HG03039 (cell line): Measurements from ENCODE around the gene SRPK3.
"Not testable (repeated sequence)": the region's sequence is repeated elsewhere in the genome, so short reads cannot be mapped to it uniquely, and the experiment has no call there.

Source experiments
- ATAC-seq: cut with Tn5 transposase; IDR thresholded peaks from one replicate; pipeline ENCODE4 v1.9.1; 2021; ENCODE audit warnings: mild to moderate bottlenecking, moderate library complexity; ENCODE audit not compliant: unreplicated experiment

The SRPK3 gene

DNA sequence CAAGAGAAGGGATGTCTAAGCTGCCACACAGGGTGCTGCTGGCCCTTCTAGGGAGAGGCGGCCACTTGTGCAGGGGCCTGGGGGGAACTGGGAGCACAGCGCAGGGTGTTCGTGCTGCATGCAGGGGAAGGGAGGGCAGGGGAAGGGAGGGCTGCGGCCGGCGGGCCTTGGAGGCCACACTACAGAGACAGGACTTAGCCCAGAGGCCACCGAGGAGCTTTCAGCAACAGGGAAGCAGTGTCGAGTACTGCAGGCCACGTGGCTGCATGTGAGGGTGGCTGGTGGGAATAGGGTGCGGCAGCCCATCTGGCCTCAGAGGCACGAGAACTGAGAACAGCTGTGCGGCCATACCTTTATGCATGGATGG lies 35.8 kb upstream of the SRPK3 start:
- not testable (repeated sequence) for ATAC-seq

DNA sequence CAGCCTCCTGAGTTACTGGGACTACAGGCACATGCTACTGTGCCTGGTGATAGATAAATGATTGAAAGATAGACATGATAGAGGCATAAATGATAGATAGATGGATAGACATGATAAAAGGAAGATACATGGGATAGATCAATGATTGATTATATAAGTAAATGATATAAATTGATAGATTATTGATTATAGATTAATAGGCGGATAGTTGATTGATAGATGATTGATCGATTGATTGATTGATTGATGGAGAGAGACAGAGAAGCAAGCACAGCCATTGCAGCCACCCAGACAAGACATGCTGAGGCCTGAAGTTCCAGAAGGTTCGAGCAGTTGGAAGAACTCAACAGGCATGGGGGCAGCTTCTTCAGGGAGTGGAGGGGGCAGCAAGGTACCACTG lies 34.5 kb upstream of the SRPK3 start:
- ATAC-seq: no peak

DNA sequence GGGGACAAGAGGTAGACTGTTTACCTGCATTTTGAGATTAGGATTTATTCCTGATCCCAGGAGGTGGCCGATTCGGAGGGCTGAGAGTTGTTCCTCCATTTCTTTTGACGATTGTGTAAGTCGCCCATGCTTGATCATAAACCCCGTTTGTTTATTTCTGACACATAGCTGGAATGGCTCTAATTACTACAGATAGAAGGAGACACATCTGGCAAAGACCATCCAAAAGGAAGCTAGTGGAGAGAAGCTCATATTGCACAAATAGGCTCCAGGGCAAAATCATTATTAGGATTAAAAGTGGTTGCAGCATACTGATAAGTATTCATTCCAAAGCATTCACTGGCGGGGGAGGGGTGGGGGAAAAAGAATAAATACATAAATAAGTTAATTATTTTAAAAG lies 33.9 kb upstream of the SRPK3 start:
- not testable (repeated sequence) for ATAC-seq

DNA sequence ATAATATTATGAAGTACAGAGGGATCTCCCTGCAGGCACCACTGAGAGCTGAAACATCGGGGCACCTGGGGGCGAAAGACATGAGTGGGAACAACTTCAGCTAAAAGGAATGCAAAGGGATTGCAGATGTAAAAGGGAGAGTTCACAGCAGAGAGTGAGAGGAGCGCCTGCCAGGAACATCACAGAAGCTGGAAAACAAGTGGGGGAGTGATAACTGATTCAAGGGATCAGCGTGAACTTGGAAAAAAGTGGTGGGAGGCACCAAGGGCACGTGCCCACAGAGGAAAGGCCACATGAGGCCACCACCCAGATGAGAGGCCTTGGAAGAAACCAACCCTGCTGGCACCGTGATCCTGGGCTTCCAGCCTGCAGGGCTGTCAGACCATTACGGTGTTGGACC lies 31.8 kb upstream of the SRPK3 start:
- ATAC-seq: not testable (repeated sequence)

DNA sequence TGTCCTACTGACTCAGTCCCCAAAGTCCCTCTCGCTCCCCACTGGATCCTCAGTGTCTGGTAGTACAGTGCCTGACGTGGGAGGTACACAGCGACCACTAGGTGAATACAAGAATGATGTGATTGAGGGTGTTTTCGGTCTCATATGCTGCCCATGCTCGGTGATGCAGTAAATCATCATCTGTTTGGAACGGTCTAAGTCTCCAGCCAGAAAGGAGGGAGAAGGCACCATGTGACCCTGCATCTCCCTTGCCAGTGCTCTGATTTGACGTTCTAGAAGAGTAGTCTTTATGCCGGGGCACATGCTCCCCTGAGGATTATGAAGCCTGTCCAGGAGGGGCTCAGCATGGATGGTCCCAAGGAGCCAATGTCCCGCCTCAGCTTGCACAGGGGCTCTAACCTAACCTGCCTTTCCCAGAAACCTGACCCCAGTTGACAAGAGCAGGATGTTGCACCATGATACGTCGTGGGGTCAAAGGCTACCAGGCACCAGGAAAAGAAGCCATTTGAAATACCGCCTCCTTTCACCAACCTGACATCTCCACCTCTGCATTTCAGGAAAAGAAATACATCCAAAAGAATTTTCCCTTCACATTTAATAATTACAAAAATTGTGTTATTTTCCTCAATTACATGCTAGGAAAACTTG lies 30.6 kb upstream of the SRPK3 start:
- ATAC-seq: no peak

DNA sequence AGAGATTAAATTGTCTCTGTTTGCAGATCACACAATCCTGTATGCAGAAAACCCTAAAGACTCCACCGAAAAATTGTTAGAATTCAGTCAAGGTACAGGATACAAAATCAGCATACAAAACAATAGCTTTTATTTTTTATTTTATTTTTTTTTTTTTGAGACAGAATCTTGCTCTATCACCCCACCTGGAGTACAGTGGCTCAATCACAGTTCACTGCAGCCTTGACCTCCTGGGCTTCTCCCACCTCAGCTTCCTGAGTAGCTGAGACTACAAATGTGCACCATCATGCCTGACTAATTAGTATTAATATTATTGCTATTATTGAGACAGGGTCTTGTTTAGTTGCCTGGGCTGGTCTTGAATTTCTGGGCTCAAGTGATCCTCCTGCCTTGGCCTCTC lies 25.7 kb upstream of the SRPK3 start:
- ATAC-seq: no peak

DNA sequence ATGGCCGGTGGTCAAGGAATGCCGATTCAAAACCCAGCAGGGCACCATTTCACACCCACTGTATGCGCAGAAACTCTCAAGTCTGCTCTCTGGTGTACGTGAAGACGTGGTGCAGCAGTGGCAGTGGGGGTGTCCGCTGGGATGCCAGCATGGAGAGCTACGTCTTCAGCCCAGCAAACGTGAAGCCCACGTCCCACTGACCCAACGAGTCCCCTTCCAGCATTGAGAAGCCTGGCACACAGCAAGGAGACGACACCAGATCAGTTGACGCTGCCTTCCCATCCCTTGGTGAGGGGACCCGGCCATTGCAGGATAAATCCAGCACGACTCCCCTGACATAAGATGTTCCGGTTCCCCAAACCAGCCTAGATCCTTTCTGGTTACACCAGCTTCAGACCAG lies 19.0 kb upstream of the SRPK3 start:
- ATAC-seq: no peak

DNA sequence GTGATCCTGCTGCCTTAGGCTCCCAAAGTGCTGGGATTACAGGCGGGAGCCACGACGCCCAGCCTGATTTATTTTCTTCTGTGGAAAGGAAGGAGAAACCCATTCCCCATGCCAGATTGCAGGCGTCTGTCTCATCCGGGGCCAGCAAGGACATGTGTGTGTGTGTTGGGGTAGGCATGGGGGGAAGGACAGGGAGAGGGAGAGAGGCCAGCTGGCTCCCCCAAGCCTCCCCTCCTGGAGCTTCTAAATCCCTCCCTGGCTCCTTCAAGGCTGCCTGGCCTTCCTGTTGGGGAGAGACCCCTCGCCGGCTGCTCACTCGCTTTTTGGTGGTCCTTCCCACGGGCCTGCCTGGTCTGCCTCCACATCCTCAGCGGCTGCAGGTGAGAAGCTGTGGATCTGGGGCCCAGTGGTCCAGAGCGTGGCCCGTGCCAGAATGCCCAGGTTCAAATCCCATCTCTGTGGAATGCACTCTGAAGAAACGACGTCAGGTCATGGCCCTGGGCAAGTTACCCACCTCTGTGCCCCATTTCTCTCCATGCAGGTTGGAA lies 18.1 kb upstream of the SRPK3 start:
- no peak for ATAC-seq

DNA sequence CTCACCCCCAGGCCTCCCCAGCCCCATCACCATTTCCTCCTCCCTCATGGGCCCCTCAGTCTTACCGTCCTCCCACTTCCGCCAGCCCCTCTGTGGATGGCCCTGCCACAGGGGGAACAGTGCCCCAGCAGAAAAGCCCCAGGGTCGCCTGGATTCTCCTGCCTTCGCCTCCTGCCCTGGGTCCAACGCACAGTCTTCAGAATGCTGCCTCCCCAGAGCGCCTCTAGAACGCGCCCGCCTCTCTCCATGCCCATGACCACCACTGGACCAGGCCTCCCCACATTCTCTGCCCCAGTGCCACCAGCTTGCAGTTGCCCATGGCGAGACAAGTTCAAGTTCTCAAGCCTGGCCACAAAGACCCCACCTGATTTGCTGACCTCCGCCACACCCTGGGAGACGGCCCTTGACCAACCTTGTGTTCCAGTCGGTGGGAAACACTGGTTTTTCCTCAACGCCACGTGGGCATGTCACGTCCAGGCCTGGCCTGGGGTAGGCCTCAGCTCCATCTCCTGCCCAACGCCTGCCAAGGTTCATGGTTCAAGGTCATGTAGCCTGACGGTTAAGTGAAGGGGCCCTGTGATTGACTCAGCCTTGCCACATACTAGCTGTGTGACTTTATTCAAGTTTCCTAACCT lies 17.4 kb upstream of the SRPK3 start:
- no peak for ATAC-seq

DNA sequence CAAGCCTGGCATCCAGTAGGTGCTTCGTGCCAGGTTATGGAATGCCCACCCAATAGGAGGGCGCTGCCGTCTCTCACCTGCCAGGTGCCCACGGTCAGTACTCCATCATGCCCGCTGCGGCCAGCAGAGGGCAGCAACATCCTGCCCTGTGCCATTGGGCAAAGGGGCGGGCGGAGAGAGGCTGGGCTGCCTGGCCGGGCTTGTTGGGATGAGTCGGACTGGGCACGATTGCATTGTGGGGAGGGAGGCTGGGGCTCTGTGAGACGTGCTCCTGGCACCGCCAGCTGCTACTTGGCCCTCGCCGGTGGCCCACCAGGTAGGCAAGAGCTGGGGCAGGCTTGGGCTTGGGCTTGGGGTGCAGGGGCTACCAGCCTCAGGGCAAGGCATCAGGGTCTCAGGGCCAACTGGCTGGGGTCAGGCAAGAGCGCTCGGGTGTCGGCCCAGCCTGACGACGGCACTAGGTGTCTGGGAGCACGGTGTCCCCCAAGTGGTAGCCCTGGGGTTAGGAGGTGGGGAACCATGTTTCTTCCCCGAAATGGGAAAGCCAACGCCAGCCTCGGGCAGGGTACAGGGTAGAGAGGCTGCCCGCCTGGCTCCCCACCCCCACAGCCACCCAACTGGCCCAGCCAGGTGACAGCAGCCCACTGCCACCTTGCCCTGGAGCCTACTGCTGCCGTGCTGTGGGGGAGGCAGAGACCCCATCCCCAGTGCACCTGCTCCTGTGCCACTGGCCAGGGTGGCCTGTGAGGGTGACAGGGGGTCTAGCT lies 16.7 kb upstream of the SRPK3 start, which contains the start of gene PLXNB3:
TSS of gene PLXNB3 (plus strand) at position 261 of the 767 bp plus-strand sequence. CDS start 1,287 bp downstream, outside the sequence.
- no peak for ATAC-seq

DNA sequence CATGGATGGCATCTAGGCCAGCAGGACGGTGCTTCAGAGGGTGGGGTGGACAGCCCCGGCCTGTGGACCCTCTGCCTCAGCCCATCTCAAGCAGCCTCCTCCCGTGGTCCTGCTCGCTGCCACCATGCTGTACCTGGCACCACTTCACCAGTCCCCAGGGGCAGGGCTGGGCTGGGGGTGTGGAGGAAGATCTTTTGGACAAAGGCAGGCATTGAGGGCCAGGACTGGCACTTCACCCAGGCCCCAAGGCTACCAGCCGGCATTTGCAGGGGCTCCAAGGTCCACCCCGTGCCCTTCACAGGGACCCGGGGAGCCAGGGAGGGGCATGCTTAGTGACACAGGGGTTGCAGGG lies 16.1 kb upstream of the SRPK3 start:
- ATAC-seq: no peak

DNA sequence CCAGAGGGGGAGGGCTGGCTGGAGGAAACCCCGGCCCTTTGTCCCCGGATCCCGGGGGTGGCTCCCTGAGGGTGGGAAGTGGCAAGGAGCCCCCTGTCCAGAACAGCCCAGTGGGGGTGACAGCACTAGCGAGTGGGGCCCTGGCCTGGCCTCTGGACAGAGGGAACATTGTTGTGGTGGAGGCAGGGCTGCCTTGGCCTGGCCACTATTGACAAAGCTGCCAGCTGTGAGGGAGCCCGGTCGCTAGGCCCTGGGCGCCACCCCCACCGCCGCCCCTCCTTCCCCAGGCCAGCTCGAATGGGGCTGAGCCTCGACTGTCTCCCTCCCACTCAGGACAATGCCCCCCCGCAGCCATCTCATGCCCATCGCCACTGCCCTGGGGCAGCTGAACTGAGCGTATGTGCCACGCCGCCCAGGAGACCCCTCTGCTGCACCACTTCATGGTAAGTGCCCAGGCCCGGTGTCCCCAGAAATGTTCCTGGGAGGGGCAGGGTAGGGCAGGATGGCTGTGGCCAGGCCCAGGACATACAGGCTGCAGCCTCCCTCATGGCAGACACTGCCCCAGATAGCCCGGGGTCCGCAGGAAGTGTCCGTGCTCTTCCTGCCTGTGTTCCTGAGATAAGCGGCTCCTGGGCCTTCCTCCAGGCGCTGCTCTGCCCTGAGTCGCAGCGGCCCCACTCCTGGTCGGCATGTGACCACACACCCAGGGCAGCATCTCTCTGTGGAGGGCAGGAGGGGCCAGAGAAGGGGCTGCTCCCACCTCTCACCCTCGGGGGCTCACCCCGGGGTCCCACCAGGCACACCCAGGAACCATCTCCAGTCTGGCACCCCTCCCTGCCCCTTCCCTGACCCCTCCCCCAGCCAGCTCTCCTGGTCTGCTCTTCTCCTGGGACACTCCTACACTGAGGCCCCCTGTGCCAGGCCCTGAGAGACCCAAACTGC lies 15.4 kb upstream of the SRPK3 start:
- ATAC-seq: no peak

DNA sequence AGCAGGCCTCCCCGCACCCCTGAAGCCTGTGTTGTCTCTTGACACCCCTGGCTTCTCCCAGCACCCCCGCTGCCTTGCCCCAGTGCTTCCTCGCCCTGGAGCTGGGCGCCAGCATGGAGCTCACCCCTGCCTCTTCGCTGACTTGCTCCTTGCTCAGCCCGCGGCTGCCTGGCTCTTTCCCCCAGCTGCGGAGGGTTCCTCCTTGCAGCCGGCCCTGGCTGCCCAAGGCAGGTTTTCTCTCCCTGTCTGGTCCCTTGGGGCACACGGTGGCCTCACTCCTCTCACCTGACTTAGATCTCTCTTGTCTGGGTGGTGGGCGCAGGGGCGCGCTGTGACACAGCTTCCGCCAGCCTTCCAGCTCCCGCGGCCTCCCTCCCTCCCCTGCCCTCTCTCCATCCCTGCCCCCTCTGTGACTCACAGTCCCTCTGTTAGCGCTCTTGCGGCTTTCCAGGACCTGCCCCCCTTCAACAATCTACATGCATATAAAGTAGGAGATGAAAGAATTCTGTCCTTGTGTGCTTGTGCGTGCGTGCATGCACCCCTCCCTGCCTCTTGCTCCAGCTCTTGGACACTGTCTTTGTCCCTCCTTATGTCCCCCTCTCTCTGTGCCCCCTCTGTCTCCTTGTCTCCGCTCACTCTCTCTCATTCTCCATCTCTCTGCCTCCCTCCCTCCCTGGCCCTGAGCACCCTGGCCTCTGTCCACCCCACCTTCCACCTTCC lies 14.6 kb upstream of the SRPK3 start:
- no peak for ATAC-seq

DNA sequence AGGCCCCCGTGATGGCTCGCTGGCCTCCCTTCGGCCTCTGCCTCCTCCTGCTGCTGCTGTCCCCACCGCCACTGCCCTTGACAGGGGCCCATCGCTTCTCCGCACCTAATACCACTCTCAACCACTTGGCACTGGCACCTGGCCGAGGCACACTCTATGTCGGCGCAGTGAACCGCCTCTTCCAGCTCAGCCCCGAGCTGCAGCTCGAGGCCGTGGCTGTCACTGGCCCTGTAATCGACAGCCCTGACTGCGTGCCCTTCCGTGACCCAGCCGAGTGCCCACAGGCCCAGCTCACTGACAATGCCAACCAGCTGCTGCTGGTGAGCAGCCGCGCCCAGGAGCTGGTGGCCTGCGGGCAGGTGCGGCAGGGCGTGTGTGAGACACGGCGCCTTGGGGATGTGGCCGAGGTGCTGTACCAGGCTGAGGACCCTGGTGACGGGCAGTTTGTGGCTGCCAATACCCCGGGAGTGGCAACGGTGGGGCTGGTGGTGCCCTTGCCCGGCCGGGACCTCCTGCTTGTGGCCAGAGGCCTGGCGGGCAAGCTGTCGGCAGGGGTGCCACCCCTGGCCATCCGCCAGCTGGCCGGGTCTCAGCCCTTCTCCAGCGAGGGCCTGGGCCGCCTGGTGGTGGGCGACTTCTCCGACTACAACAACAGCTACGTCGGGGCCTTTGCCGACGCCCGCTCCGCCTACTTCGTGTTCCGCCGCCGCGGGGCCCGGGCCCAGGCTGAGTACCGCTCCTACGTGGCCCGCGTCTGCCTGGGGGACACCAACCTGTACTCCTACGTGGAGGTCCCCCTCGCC lies 13.8 kb upstream of the SRPK3 start:
- no peak for ATAC-seq

DNA sequence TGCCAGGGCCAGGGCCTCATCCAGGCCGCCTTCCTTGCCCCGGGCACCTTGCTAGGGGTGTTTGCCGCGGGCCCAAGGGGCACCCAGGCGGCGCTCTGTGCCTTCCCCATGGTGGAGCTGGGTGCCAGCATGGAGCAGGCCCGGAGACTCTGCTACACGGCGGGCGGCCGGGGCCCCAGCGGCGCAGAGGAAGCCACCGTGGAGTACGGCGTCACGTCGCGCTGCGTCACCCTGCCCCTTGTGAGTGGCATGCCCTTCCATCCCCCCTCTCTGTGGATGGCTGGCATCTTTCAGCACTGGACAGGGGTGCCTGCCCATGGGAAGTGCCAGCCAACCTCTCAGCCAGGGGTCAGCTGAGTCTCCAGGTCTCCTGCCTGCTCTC lies 13.2 kb upstream of the SRPK3 start:
- no peak for ATAC-seq

DNA sequence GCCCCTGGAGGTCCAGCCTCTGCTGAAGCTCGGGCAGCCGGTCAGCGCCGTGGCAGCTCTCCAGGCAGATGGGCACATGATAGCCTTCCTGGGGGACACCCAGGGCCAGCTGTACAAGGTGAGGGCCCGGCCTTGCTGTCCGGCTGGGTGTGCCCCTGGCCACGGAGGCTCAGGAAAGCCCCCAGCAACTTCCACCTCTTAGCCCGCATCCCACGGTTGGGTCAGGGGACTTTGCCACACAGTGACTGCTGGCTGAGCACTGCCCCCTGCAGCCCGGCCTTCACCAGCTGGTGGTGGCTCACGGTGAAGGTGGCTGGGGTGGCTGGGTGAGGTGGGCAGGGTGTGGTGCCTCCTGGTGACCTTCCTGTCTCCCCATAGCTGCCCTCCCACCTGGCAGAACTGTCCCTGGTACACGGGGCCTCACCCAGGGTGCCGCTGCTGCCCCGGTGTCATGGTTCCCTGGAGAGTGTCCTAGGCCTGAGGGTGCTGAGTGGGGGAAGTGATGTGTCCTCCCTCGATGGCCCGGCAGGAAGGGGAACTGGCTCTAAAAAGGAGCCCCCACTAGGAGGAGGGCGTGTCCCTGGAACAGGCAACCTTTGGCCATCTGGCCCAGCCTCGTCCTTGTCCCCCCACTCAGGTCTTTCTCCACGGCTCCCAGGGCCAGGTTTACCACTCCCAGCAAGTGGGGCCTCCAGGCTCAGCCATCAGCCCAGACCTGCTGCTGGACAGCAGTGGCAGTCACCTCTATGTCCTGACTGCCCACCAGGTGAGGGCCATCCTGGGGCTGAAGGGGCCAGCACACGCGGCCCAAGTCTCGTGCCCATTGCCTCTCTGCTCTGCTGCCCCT lies 12.3 kb upstream of the SRPK3 start:
- ATAC-seq: no peak

DNA sequence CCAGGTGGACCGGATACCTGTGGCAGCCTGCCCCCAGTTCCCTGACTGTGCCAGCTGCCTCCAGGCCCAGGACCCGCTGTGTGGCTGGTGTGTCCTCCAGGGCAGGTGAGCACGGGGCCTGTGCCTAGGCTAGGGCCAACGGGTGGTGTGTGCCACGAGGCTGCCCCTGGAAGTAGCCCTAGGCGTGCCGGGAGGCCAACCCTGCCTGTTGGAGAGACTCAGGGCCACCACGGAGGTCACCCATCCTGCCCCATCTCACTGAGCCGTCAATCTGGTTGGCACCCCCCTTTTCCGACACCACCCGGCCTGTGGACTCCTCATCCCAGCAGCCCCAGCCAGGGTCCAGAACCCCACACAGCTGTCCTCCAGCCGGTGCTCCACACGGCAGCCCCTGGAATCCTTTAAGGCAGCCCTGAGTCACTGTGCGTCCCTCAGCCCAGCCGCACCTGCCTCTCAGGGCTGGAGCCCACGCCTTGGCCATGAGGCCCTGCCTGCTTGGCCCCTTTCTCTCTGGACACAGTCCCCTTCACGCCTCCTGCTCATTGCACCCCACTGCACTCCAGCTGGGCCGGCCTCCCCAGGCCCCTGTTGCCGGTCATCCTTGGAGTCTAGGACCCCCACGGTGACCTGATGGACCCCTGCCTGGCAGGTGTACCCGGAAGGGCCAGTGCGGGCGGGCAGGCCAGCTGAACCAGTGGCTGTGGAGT lies 11.5 kb upstream of the SRPK3 start:
- ATAC-seq: no peak
